ENCODE results near the gene LRRC57. TPM values are rescaled to one million over a fixed set of nuclear protein-coding genes. Genes with fewer than 3 reads are reported as not detected.
A peak's percentile ranks its signal among the peaks of the same experiment; 100 is the strongest.

The LRRC57 gene
- total RNA-seq, 2 donors from 2014 or later, result 6.9 to 8.3 TPM

DNA sequence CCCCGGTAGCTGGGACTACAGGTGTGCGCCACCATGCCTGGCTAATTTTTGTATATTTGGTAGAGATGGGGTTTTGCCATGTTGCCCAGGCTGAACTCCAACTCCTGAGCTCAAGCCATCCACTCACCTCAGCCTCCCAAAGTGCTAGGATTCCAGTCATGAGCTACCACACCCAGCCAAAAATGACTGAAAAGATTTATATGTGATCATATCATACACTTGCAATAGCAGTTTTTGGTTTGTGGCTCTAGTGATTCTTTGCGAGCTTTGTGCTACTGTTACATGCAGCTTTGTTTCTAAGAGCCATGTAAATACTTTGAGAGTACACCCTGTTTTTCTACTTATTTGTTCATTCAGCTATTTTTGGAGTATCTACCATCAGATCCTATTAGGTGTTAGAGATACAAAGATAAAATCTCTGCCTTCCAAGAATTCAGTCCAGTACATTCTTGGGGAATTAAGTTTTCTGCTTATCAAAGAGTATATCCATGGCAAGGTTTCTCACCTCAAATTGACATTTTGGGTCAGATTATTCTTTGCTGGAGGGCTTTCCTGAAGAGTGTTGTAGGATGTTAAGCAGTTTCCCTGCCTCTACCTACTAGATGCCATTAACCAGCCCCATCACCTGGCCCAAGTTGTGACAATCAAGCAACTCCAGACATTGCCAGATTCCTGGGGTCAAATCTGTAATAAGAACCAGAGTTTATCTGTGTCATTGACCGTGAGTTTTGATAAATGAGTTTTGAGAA lies 38.2 kb downstream of the LRRC57 start:
- TF ChIP-seq, protein P1, sequence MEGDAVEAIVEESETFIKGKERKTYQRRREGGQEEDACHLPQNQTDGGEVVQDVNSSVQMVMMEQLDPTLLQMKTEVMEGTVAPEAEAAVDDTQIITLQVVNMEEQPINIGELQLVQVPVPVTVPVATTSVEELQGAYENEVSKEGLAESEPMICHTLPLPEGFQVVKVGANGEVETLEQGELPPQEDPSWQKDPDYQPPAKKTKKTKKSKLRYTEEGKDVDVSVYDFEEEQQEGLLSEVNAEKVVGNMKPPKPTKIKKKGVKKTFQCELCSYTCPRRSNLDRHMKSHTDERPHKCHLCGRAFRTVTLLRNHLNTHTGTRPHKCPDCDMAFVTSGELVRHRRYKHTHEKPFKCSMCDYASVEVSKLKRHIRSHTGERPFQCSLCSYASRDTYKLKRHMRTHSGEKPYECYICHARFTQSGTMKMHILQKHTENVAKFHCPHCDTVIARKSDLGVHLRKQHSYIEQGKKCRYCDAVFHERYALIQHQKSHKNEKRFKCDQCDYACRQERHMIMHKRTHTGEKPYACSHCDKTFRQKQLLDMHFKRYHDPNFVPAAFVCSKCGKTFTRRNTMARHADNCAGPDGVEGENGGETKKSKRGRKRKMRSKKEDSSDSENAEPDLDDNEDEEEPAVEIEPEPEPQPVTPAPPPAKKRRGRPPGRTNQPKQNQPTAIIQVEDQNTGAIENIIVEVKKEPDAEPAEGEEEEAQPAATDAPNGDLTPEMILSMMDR (IDR thresholded peaks at IDR 0.05), result no peak
- no peak for TF ChIP-seq POLR2A (IDR thresholded peaks at IDR 0.05)
- peaks cover 0 to 9% of the 10 kb centered on the region in 2 donors for H3K36me3 ChIP-seq (replicated peaks in 1 of 2; ENCODE audit: insufficient read depth in 1 of 2, low read depth in 2 of 2)
- WGBS, 2 donors, result 74 to 88% methylated on average over 4 of the region's 4 CpGs
- intact Hi-C loops (cut with DNase I), result no loop called here
- H3K9me3 ChIP-seq, result no peaks in the 10 kb centered on the region
- H3K27ac ChIP-seq, result peak overlapping the region in 1 of 4 donors; percentile 42
- ATAC-seq (no peak), DNase-seq (no peak)
- H3K4me1 ChIP-seq, result peaks cover 10% of the 10 kb centered on the region
- H3K27me3 ChIP-seq, result no peaks in the 10 kb centered on the region
- H3K4me3 ChIP-seq, result no peak overlapping the region

GRCh38 chr15:42508263-42508690 lies 40.3 kb downstream of the LRRC57 start:
- no peak for DNase-seq
- Histone ChIP-seq H3K36me3 (replicated peaks in 1 of 2; ENCODE audit: insufficient read depth in 1 of 2, low read depth in 2 of 2) (no peaks in the 10 kb centered on the region), H3K4me3 (no peak overlapping the region), H3K9me3 (no peaks in the 10 kb centered on the region), H3K27ac (no peak overlapping the region), H3K27me3 (no peaks in the 10 kb centered on the region), H3K4me1 (peaks cover 10% of the 10 kb centered on the region)
- intact Hi-C loops (cut with DNase I), result no loop called here
- TF ChIP-seq, protein P1 (IDR thresholded peaks at IDR 0.05), result no peak
- whole genome bisulfite sequencing, 2 donors, result 58 to 69% methylated on average over 9 of the region's 9 CpGs
- peak; percentile 18 for ATAC-seq

GRCh38 chr15:42507514-42507913 lies 41.1 kb downstream of the LRRC57 start:
- DNase-seq, result no peak
- intact Hi-C loops (cut with DNase I), result no loop called here
- WGBS, 2 donors, result 74 to 80% methylated on average over 4 of the region's 4 CpGs
- peaks cover 10% of the 10 kb centered on the region for H3K4me1 ChIP-seq
- no peak overlapping the region for H3K27ac ChIP-seq
- no peak overlapping the region for H3K4me3 ChIP-seq
- H3K27me3 ChIP-seq, result no peaks in the 10 kb centered on the region
- TF ChIP-seq POLR2A (IDR thresholded peaks at IDR 0.05), result no peak
- TF ChIP-seq, protein P1 (IDR thresholded peaks at IDR 0.05), result no peak
- no peaks in the 10 kb centered on the region for H3K9me3 ChIP-seq
- no peak for ATAC-seq
- no peaks in the 10 kb centered on the region for H3K36me3 ChIP-seq (replicated peaks in 1 of 2; ENCODE audit: insufficient read depth in 1 of 2, low read depth in 2 of 2)

GRCh38 chr15:42504631-42505030 lies 44.0 kb downstream of the LRRC57 start:
- no peak for DNase-seq
- no peak overlapping the region for H3K27ac ChIP-seq
- no peaks in the 10 kb centered on the region for H3K27me3 ChIP-seq
- H3K4me1 ChIP-seq, result peaks cover 10% of the 10 kb centered on the region
- H3K9me3 ChIP-seq, result no peaks in the 10 kb centered on the region
- H3K4me3 ChIP-seq, result no peak overlapping the region
- ATAC-seq, result no peak
- intact Hi-C loops (cut with DNase I), result no loop called here
- WGBS, 2 donors, result 68 to 79% methylated on average over 3 of the region's 3 CpGs
- no peaks in the 10 kb centered on the region for H3K36me3 ChIP-seq (replicated peaks in 1 of 2; ENCODE audit: insufficient read depth in 1 of 2, low read depth in 2 of 2)
- TF ChIP-seq POLR2A (IDR thresholded peaks at IDR 0.05), result no peak
- TF ChIP-seq, protein P1 (IDR thresholded peaks at IDR 0.05), result no peak

DNA sequence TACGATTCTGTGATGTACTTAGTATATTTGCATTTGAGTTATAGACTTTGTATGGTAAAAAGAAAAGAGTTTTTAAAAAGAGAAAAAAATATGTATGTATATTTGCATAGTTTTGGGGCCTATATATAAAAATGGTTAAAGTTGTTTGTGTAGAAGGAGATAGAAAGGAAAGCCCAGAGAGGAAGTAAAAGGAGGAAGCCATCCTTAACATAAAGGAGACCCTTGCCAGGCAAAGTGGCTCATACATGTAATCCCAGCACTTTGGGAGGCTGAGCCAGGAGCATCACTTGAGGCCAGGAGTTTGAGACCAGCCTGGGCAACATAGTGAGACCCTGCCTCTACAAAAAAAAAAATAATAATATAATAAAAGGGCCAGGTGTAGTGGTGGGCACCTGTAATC lies 44.8 kb downstream of the LRRC57 start:
- Histone ChIP-seq H3K4me1 (peaks cover 14% of the 10 kb centered on the region), H3K9me3 (no peaks in the 10 kb centered on the region), H3K27ac (no peak overlapping the region), H3K27me3 (no peaks in the 10 kb centered on the region), H3K4me3 (no peak overlapping the region), H3K36me3 (replicated peaks in 1 of 2; ENCODE audit: insufficient read depth in 1 of 2, low read depth in 2 of 2) (no peaks in the 10 kb centered on the region)
- ATAC-seq (no peak), DNase-seq (no peak)
- TF ChIP-seq, protein P1 (IDR thresholded peaks at IDR 0.05), result no peak
- TF ChIP-seq POLR2A (IDR thresholded peaks at IDR 0.05), result no peak
- intact Hi-C loops (cut with DNase I), result no loop called here
- 57 to 67% methylated on average over 1 of the region's 1 CpG for WGBS, 2 donors

Measured in body of pancreas (tissue), 4 donors.